ENCODE data around the gene CAMKK1.

GRCh38 chr17:3818786-3819185 is 74.1 kb downstream of the CAMKK1 start:
- TF ChIP-seq CTCF (IDR thresholded peaks at IDR 0.05) (no peak), POLR2A (IDR thresholded peaks at IDR 0.05) (no peak)
